Measurements from ENCODE around the gene C10orf71. TPM values are rescaled to one million over a fixed set of nuclear protein-coding genes. Genes with fewer than 3 reads are reported as not detected.

C10orf71 gene, protein sequence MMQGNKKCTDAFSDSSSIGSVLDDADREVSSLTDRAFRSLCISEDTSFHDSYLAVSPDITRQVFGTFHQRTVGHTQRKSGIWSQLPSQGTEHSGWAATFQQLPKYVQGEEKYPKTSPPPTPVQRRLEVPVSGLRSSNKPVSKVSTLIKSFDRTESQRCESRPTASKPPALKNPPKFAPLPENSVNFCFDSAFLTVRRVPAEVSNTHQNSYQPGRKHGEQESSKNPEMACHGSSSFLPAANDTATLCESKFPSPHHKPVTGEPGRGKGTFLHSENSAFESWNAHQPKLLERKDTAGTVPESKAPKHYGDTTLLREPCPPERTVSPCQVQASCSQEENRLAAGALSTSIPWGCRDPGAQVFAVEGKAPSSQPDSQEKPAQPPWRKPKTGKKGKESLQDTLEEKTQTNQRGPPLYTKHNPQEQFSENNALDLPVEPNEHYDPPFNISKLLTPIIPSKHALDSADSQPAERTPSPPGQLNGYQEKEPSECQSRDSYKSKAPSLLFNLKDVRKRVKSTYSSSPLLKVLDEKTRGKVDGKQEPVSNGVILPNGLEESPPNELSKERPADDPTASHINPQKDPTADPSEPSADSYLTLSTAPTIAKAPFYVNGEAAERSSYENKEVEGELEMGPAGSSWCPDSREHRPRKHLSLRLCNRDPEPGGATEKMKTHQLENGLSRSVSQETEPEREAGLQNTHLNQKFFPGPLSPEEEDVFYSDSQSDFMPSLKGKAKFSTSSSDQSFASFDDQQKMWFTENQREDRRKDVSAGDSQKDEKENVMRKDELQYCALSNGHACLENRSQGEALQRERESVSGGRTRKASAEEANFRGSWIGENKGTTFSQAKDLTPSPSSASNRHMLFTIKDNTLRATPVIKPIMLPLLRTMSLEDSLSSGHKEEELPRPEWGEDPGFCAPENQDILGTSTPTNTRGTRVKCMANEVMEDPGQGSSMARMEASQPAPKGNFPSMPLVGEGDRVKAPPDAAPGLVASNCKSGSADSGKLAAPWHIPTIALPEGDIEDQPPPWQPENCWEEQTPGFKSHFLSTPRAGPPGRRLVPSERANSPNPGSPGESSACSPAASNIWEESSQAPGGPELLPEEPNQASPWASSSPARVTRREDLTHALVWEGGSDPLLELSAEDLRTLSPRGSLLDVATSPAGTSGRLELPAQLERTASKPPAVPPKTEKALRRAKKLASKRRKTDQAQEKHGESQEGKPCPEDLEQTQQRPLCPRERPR (N-terminal part only)
- under 1 TPM in 2 of 5 donors, not detected in 3; 0.04 to 0.76 TPM for polyA plus RNA-seq (ENCODE audit: insufficient read depth in 1 of 5, insufficient read length in 5 of 5, low replicate concordance in 1 of 5)
- long read RNA-seq, donor 1: 0 reads
- long read RNA-seq, donor 2: 0 reads
- long read RNA-seq, donor 3: 0 reads
- long read RNA-seq, donor 4: 0 reads
- long read RNA-seq, donor 5: 0 reads
- long read RNA-seq, donor 6: 0 reads
- long read RNA-seq, donor 7: 0 reads
- long read RNA-seq, donor 8: 0 reads

DNA sequence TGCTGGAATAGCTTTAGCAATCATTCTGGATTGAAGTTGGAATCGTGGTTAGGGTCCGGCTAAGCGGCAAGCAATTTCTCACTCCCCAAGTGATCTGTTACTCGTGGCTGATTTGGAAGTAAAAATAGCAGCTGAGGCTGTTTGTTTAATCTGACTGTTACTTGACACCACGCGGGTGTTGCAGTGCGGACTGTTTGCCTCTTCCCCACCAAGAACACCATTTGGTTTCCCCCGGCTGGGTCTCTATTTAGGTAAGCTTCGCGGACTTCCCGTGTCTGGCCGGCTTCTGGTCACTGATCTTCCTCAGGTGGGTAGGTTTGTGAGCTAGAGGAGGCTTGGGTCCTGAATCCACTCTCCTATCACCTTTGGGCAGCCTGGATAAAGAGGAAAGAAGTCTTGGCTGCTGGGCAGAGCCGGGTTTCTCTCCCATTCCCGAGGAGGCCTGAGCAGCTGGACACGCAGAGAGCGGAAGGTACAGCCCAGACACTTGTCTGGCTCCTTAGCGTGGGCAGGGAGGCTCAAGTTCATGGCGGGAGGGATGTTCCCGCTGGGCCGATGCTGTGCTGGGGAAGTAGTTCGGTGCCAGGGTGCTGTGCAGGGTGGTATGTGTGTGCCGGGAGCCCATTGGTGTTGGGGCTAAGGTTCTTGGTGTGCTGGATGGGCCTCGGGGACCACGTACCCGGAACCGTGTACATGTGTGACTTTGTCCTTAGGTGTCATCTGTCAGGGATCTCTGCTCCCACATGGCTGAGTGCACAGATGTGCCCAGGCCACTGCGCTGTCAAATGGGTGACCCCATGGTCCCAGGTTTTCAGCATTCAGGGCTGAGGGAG is at the start of gene C10orf71:
TSS of gene C10orf71 (plus strand) at position 188 of the 833 bp plus-strand sequence. CDS start 23,376 bp downstream, outside the sequence.
- DNase-seq: peak; percentile 24 to 29

DNA sequence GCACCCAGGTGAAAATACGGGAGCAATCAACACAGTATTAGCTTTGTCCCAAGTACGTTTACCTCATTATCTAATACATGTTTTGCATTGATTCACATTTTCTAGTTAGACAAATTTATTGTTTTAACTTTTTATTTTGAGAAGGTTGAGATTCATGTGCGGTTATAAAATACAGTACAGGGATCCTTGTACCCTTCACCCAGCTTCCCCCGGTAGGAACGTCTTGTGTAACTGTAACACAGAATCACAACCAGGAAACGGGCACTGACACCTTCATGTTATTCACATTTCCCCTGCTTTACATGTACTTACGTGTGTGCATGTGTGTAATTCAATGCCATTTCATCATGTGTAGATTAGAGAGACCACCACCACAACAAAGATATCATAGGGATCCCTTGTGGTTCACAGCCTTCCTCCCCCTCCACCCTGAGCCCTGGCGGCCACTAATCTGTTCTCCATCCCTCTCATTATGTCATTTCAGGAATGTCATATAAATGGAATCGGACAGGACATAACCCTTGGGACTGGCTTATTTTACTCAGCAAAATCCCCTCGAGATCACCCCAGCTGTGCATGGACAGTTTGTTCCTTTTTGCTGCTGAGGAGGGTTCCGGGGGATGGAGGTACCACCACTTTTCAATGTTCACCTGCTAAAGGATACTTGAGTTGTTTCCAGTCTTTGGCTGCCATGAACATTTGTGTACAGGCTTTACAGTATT is 46.5 kb upstream of the C10orf71 start:
- no peak for DNase-seq

DNA sequence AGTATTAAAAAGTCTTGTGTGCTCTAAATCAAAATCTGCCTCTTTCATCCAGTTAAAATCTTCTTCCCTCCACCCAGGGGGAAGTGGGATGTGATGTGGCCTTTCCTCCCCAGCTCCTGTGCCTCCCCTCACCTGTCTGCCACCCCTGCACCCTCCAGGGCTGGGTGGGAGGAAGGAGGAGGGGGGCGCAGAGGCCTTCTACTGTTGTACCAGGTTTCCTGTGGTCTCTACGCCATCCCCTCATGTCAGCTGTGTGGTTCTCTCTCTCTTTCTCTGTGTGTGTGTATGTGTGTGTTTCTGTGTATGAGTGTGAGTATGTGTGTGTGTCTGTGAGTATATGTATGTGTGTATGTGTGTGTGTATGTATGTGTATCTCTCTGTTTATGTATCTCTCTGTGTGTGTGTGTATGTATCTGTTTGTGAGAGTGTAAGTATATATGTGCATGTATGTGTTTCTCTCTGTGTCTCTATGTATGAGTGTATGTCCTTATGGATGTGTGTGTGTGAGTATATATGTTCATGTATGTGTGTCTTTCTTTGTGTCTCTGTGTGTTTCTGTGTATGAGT is 45.5 kb upstream of the C10orf71 start:
- DNase-seq: no peak

DNA sequence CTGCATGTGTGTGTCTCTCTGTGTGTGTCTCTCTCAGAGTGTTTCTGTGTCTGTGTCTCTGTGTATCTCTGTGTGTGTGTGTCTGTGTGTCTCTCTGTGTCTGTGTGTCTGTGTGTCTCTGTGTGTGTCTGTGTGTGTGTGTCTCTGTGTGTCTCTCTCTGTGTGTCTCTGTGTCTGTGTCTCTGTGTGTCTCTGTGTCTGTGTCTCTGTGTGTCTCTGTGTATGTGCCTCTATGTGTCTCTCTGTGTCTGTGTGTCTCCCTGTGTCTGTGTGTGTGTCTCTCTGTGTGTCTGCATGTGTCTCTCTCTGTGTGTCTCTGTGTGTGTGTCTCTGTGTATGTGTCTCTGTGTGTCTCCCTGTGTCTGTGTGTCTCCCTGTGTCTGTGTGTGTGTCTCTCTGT is 44.8 kb upstream of the C10orf71 start:
- DNase-seq: no peak

DNA sequence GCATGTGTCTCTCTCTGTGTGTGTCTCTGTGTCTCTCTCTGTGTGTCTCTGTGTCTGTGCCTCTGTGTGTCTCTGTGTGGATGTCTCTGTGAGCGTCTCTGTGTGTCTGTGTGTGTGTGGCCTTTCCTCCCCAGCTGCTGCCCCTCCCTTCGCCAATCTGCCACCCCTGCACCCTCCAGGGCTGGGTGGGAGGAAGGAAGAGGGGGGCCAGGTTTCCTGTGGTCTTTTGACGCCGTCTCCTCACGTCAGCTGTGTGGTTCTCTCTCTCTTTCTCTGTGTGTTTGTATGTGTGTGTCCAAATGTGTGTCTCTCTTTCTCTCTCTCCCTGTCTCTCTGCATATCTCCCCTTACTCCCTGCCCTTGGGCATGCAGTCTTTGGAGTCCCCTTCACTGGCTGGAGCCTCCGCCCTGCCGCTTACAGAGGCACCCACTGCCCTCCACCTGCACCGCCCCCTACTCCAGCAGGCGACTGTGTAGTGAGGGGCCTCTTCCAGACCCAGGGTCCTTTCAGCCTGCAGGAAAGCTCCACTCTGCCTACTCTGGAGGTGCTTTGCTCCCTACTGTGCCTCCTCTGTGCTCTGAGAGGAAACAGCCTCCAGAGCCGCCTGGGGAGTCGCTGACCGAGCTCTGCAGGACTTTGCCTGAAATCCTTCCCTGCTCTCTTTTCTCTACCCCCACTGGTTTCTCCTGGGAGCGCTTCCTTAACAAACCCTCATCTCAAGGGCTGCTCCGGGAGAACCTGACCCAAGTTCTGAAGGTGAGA is 44.2 kb upstream of the C10orf71 start:
- DNase-seq: no peak

DNA sequence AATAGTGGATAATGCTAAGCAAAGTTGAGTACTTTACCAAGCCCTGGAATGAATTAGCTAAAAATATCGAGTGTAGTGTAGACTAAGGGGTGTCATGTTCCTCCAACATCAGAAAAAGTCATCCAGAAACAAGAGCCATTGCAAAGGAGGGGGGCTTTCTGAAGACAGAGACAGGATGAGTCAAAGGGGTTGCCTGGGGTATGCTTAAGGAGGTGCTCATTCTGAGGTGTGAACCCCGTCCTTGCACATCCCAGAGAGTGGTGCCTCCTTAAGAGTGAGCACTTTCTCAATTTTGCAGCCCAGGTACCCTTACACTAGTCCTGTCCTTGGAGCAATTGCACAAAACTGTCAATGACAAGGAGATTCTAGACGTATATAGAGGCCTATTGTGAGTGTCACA is 43.1 kb upstream of the C10orf71 start:
- no peak for DNase-seq

DNA sequence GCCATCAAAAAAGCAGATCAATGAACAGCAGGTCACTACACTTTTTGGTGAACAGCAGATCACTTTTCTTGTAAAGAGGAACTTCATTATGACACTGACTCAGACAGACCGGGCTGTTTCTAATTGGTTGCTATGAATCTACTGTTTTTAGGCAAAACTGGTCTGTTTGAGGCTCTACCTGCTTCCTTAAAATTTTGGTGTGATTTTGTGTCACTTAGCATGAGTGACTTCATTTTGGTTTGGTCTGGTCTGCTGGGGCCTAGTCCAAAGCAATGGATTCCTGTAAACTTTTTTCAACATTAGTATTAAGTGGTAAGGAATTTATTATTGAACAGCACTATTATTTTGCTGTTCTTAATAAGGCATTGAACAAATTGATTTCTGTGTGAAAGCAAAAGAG is 41.8 kb upstream of the C10orf71 start:
- no peak for DNase-seq

DNA sequence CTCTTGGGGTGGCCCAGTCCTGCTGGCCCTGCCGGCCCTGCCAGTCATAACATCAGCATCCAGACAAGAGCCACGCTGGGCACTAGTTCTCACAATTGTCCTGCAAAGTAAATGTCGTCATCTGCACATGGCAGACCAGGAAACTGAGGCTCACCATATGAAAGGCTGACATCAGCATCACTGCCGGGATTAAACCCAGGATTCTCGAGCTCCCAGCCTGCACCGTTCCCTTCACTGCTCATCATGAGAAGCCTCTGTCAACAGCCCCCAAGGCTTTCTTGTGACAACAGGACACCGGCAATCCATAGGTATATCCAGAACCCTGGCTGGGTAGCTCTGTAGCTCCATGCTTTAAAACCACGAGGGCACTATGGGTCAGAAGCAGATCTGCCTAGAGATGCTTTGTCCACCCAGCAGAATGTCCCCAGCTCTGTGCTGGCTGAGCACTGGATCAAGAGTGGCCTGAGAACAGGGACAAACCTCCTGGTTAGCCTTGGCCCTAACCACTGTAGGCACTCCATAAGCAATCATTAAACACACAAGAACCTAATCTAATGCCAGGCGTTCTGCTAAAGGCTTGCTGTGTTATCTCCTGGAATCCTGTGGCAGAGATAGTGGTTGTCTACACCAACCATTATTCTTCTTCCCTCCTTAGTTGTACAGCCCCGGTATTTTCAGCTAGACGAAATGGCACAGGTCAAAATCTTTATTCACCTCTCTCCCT is 41.2 kb upstream of the C10orf71 start:
- DNase-seq: no peak

DNA sequence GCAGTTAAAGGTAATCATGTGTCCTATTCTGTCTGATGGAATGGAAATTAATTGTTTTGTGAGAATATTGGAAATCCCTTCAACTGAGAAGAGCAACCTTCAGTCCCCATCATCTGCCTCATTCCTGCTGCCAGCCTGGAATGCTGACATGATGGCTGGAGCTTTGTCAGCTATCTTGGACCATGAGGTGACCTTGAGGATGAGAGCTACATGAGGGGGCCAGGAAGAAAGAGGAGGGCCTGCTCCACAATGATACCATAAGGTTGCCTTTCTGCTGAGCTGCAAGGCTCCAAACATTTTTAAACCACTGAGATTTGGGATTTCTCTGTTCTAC is 40.7 kb upstream of the C10orf71 start:
- no peak for DNase-seq

DNA sequence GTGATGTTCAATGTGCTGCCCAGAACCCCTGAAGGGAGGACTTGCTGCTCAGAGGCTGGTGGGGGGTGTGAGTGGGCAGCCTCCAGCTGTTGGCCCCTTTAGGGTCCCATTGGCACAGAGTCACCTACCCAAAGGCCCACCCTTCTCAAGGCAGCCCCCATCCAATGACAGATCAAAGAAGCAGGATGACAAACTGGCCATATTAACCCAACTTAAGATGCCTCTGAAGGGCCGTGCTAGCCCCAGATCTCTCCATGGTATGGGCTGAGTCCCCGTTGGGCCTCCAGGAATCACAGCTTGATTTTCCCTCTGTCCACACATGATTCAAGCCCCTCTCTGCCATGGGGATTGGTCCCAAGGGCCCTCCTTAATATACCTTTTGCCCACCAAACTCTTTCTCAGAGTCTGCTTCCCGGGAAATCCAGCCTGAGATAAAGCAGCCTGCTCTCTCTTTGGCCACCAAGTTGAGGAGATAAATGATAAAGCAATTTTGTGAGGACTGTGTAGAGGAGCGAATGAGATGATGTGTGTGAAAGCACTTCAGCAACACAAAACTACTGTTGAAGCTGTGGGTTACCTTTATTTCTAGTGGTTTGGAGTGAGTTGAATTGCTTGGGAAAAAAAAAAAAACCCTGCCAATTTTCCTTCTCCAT is 38.2 kb upstream of the C10orf71 start:
- no peak for DNase-seq

DNA sequence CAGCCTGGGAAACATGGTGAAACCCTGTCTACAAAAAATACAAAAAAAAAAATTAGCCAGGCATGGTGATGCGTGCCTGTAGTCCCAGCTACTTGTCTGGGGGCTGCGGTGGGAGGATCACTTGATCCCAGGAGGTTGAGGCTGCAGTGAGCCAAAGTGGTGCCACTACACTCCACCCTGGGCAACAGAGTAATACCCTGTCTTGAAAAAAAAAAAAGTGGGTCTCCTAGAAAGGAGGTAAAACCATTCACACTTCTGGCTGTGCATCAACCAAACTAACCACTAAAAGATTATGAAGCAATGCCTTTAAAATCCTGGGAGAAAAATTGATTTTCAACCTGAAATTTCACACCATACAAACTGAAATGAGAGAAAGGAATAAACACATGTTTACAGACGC is 35.4 kb upstream of the C10orf71 start:
- no peak for DNase-seq

DNA sequence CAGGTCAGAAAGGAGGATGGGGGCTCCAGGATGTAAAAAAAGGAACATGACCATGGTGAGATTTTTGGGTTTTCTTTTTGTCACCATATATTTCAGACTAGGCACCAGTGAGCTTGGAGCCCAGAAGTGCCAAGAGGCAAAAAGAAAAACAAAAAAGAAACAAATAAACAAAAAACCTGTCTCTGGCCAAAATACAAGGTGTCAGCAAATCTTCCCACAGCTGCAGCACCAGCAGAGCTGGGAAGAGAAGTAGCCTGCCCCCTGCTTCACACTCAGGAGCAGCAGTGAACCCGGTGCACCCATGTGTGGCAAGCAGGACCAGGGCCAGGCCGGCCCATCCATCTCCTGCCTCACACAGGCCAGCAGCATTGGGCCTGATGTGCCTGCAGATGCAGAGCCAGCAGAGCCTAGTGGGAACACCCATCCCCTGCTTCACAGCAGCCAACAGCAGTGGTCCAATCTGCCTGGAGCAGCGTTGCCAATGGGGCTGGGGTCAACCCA is 34.7 kb upstream of the C10orf71 start:
- DNase-seq: no peak

DNA sequence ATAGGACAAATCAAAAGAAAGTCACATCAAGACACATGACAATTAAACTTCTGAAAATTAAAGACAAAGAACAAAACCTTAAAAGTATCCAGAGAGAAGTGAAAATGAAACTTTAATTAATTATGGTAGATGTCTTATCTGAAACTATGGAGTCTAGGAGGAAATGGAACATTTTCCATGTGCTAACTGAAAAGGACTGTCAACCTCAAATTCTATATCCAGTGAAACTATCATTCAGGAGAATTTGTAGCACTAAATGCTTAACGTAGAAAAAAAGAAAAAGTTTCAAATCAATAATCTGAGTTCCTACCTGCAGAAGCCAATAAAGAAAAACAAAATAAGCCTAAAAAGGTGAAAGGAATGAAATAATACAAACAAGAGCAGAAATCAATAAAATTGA is 33.1 kb upstream of the C10orf71 start:
- no peak for DNase-seq

DNA sequence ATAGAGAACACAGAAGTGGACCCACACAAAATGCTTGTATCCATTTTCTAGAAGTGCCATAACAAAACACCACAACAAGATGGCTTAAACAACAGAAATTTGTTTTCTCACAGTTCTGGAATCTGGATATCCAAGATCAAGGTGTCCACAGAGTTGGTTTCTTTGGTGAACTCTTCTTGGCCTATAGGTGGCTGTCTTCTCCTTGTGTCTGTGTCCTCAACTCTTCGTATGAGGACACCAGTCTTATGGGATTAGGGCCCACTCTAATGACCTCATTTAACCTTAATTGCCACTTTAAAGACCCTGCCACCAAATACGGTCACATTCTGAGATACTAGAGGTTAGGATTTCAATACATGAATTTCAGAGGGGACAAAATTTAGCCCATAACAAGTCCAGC is 30.8 kb upstream of the C10orf71 start:
- no peak for DNase-seq

DNA sequence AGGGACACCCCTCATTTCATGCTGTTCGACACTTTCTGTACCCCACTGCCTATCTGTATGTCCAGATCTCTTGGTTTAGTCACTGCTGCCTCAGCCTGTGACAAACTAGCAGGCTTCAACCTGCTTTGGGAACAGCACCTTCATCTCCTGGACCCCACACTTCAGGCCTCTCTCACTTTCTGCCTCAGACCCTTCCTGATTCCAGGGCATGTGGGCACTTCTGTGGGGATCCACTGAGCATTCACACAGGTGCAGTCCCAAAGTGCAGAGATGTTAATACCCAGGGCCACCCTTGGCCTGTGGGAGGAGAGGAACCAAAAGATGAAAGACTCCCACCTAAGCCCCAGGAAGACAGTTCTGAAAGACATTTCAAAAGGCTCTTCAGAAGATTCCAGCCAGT is 29.4 kb upstream of the C10orf71 start:
- DNase-seq: no peak

DNA sequence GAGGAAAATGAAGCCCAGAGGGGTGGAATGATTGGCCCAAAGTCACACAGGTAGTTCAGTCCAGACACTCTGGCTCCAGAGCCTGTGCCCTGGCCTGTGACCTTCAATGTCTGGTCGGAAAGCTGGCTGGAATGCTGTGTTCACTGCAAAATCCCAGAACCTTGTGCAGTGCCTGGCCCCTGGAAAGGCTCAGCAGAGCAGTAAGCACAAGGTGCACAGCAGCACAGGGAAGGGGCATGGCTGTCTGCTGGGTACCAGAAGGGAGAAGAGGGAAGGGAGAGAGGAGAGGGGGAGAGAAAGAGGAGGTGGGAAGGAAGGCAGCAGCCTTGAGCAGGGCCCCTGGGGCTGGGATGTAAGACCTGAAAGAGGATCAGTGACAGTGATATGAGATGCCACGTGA is 28.4 kb upstream of the C10orf71 start:
- no peak for DNase-seq

DNA sequence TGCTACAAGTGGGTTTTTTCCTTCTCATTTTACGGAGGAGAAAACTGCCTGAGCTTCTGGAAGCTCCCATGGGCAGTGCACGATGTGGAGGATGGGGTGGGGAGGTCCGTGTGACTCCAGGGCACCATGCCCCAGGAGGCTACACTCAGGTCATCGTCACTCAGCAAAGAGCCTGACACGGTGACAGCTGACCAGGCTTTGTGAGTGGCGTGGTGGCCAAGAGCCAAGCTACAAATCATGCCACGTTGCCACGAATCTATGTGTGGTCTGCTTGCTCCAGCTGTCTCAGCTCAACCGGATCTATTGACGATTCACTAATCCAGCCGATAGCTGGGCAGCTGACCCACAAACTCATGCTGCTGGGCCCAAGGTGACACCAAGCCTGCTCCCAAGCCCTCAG is 27.6 kb upstream of the C10orf71 start:
- no peak for DNase-seq

Measured in right lung (tissue), 10 donors.